H1 (cell line): ENCODE measurements around the gene LAPTM4A. TPM values are rescaled to one million over a fixed set of nuclear protein-coding genes. Genes with fewer than 3 reads are reported as not detected.

Source experiments
- CTCF ChIA-PET: fragments of 300-600 bp; sonication (Branson Sonifier 250); formaldehyde crosslinking; loops from one replicate; lab custom pipeline; 2021; ENCODE audit not compliant: partially characterized antibody; lab: Charles Lee
- POLR2A ChIA-PET: fragments of 300-600 bp; sonication (Branson Sonifier 250); formaldehyde crosslinking; loops from one replicate; lab custom pipeline; 2021; ENCODE audit warnings: inconsistent platforms; ENCODE audit not compliant: partially characterized antibody; lab: Charles Lee
- DNase-seq, 2 experiments: peaks; one replicate each; pipeline versions ENCODE4 v3.0.0 to v3.0.0-alpha.2; 2010 to 2022; ENCODE audit warnings: low spot score in 2 of 2, low read depth in 1 of 2, mixed read lengths in 1 of 2
- FAIRE-seq: peaks from 2 replicates; lab custom pipeline; 2011; peaks lifted over from hg19 to GRCh38; lab: Jason Lieb, UNC
- H2AFZ ChIP-seq: 2 replicates; pipeline ENCODE4 v1.8.1; 2012; ENCODE audit warnings: low read length, inconsistent platforms
- H2AK5ac ChIP-seq: 2 replicates; pipeline ENCODE4 v1.6.1; 2013; ENCODE audit warnings: low read depth, low read length
- H2BK120ac ChIP-seq: replicated peaks from 2 replicates; pipeline ENCODE3; 2013; ENCODE audit warnings: low read depth, low read length, inconsistent platforms
- H2BK12ac ChIP-seq: 2 replicates; pipeline ENCODE4 v1.6.1; 2013; ENCODE audit warnings: low read depth, low read length
- H2BK15ac ChIP-seq: 2 replicates; pipeline ENCODE4 v1.6.1; 2013; ENCODE audit warnings: low read length
- H2BK20ac ChIP-seq: 2 replicates; pipeline ENCODE4 v1.6.1; 2013; ENCODE audit warnings: low read length
- H2BK5ac ChIP-seq: 2 replicates; pipeline ENCODE4 v1.6.1; 2013; ENCODE audit warnings: low read depth, low read length
- H3K14ac ChIP-seq: 2 replicates; pipeline ENCODE4 v1.6.1; 2013; ENCODE audit warnings: inconsistent platforms; ENCODE audit not compliant: insufficient read length
- H3K18ac ChIP-seq: 2 replicates; pipeline ENCODE4 v1.6.1; 2013; ENCODE audit warnings: low read length; ENCODE audit errors: extremely low read depth
- H3K23ac ChIP-seq: 2 replicates; pipeline ENCODE4 v1.6.1; 2013; ENCODE audit warnings: inconsistent platforms; ENCODE audit not compliant: insufficient read length
- H3K23me2 ChIP-seq: 2 replicates; pipeline ENCODE4 v1.6.1; 2013; ENCODE audit warnings: low read depth, low read length
- H3K27ac ChIP-seq: 2 replicates; pipeline ENCODE4 v1.6.1; 2011; ENCODE audit warnings: low read depth, low read length, inconsistent platforms
- H3K27me3 ChIP-seq, 4 experiments: replicated peaks in 1 of 4; 1 replicate in 1 of 4; 2 replicates in 3 of 4; pipeline versions ENCODE4 v1.6.1 to v1.8.1; 2011 to 2013; ENCODE audit warnings: low read length in 3 of 4, mild to moderate bottlenecking in 3 of 4, inconsistent platforms in 2 of 4, mixed read lengths in 2 of 4, moderate library complexity in 1 of 4; ENCODE audit not compliant: control insufficient read depth in 3 of 4, insufficient read depth in 3 of 4; ENCODE audit errors: extremely low read depth in 1 of 4
- H3K36me3 ChIP-seq, 4 experiments: 2 replicates each; pipeline versions ENCODE4 v1.6.1 to v1.8.1; 2011 to 2013; ENCODE audit warnings: mild to moderate bottlenecking in 4 of 4, low read length in 3 of 4, moderate library complexity in 2 of 4, control low read depth in 1 of 4, inconsistent platforms in 1 of 4; ENCODE audit not compliant: insufficient read depth in 4 of 4, control insufficient read depth in 2 of 4
- H3K4ac ChIP-seq: replicated peaks from 2 replicates; pipeline ENCODE3; 2013; ENCODE audit warnings: low read length, low read depth, mixed read lengths, inconsistent platforms; ENCODE audit not compliant: insufficient read length
- H3K4me1 ChIP-seq, 4 experiments: replicated peaks in 1 of 4; 1 replicate in 1 of 4; 2 replicates in 3 of 4; pipeline versions ENCODE4 v1.6.1 to v1.8.1; 2011 to 2013; ENCODE audit warnings: low read length in 3 of 4, inconsistent platforms in 2 of 4, mixed read lengths in 1 of 4; ENCODE audit not compliant: insufficient read depth in 4 of 4, control insufficient read depth in 3 of 4
- H3K4me2 ChIP-seq, 2 experiments: 2 replicates each; pipeline versions ENCODE4 v1.6.1 to v1.8.1; 2011 to 2013; ENCODE audit warnings: low read depth in 2 of 2, low read length in 2 of 2, control low read depth in 1 of 2, inconsistent platforms in 1 of 2, mild to moderate bottlenecking in 1 of 2; ENCODE audit not compliant: insufficient read depth in 1 of 2
- H3K4me3 ChIP-seq, 4 experiments: fragments of 200-600, 300-600 bp in 1 of 4; sonication (generic), shearing (Covaris generic), sonication (Bioruptor Twin) in 1 of 4; 2 replicates each; pipeline versions ENCODE4 v1.5.1 to v1.8.1; 2011 to 2016; ENCODE audit warnings: low read length in 4 of 4, low read depth in 3 of 4, control low read depth in 2 of 4, inconsistent platforms in 2 of 4, mild to moderate bottlenecking in 2 of 4, mixed read lengths in 1 of 4, moderate library complexity in 1 of 4; ENCODE audit not compliant: insufficient read depth in 2 of 4; ENCODE audit errors: extremely low read depth in 1 of 4
- H3K56ac ChIP-seq: replicated peaks from 2 replicates; pipeline ENCODE3; 2013; ENCODE audit warnings: low read depth, mild to moderate bottlenecking, mixed read lengths, low read length, inconsistent platforms; ENCODE audit not compliant: insufficient read length
- H3K79me1 ChIP-seq: 2 replicates; pipeline ENCODE4 v1.6.1; 2013; ENCODE audit warnings: low read depth, low read length, control low read depth
- H3K79me2 ChIP-seq, 2 experiments: 2 replicates each; pipeline versions ENCODE4 v1.6.1 to v1.8.1; 2012 to 2013; ENCODE audit warnings: low read length in 2 of 2, mild to moderate bottlenecking in 2 of 2, inconsistent platforms in 1 of 2; ENCODE audit not compliant: insufficient read depth in 2 of 2, control insufficient read depth in 1 of 2
- H3K9ac ChIP-seq, 4 experiments: replicated peaks in 1 of 4; 1 replicate in 1 of 4; 2 replicates in 3 of 4; pipeline versions ENCODE4 v1.6.1 to v1.8.1; 2011 to 2013; ENCODE audit warnings: low read depth in 3 of 4, low read length in 3 of 4, control low read depth in 2 of 4, mild to moderate bottlenecking in 2 of 4, moderate library complexity in 2 of 4, inconsistent platforms in 1 of 4; ENCODE audit errors: extremely low read depth in 1 of 4
- H3K9me3 ChIP-seq, 2 experiments: 2 replicates each; pipeline versions ENCODE4 v1.6.1 to v1.8.1; 2012 to 2013; ENCODE audit warnings: mild to moderate bottlenecking in 2 of 2, moderate library complexity in 2 of 2, control low read depth in 1 of 2, inconsistent platforms in 1 of 2, low read depth in 1 of 2, low read length in 1 of 2, mixed read lengths in 1 of 2; ENCODE audit not compliant: insufficient read depth in 2 of 2
- H4K20me1 ChIP-seq, 2 experiments: replicated peaks in 1 of 2; 2 replicates each; pipeline versions ENCODE3 to v1.8.1; 2011 to 2013; ENCODE audit warnings: inconsistent platforms in 2 of 2, low read length in 2 of 2, mild to moderate bottlenecking in 1 of 2; ENCODE audit not compliant: insufficient read depth in 2 of 2, control insufficient read depth in 1 of 2
- H4K5ac ChIP-seq: 2 replicates; pipeline ENCODE4 v1.6.1; 2013; ENCODE audit warnings: low read length, low read depth, mixed read lengths, inconsistent platforms; ENCODE audit not compliant: insufficient read length
- H4K8ac ChIP-seq: 2 replicates; pipeline ENCODE4 v1.8.0; 2013; ENCODE audit warnings: mild to moderate bottlenecking, moderate library complexity, low read length, inconsistent platforms; ENCODE audit not compliant: insufficient read depth; ENCODE audit errors: extremely low read depth
- H4K91ac ChIP-seq: replicated peaks from 2 replicates; pipeline ENCODE3; 2013; ENCODE audit warnings: low read length, mixed read lengths, inconsistent platforms; ENCODE audit not compliant: insufficient read length
- BCL11A ChIP-seq, 2 experiments: IDR thresholded peaks; one replicate each; pipeline ENCODE4 v1.6.1; 2011; ENCODE audit warnings: low read depth in 2 of 2, low read length in 2 of 2, mild to moderate bottlenecking in 2 of 2
- CREB1 ChIP-seq: IDR thresholded peaks from 2 replicates; pipeline ENCODE4 v1.6.1; 2012; ENCODE audit warnings: inconsistent platforms
- CTBP2 ChIP-seq: IDR thresholded peaks from 2 replicates; pipeline ENCODE4 v1.7.0; 2011; ENCODE audit warnings: borderline replicate concordance, mild to moderate bottlenecking, moderate library complexity, mixed read lengths, low read length; ENCODE audit not compliant: insufficient read depth, insufficient read length
- CTCF ChIP-seq, 3 experiments: IDR thresholded peaks; 1 replicate in 2 of 3; 2 replicates in 1 of 3; pipeline versions ENCODE4 v1.5.1 to v1.6.1; 2011; ENCODE audit warnings: low read length in 3 of 3, mild to moderate bottlenecking in 3 of 3, inconsistent platforms in 2 of 3, low read depth in 1 of 3, moderate library complexity in 1 of 3; ENCODE audit not compliant: insufficient read depth in 1 of 3; ENCODE audit errors: control extremely low read depth in 1 of 3
- E2F6 ChIP-seq: IDR thresholded peaks from 2 replicates; pipeline ENCODE4 v1.6.1; 2012; ENCODE audit warnings: inconsistent platforms
- PHF8 ChIP-seq: fragments of 200-600 bp; sonication (generic); conservative IDR thresholded peaks from 2 replicates; pipeline ENCODE4 v1.7.1; 2012; ENCODE audit warnings: low read depth, mild to moderate bottlenecking, inconsistent platforms, low read length, moderate library complexity
- RNF2 ChIP-seq: fragments of 200-900, 300-1000 bp; sonication (generic); IDR thresholded peaks from 2 replicates; pipeline ENCODE4 v1.7.1; 2016; ENCODE audit warnings: borderline replicate concordance, low read depth, mild to moderate bottlenecking, antibody characterized with exemption, low read length; ENCODE audit not compliant: poor library complexity, severe bottlenecking; ENCODE audit errors: missing control alignments
- SRF ChIP-seq: IDR thresholded peaks from 2 replicates; pipeline ENCODE4 v1.6.1; 2011; ENCODE audit warnings: mild to moderate bottlenecking, low read depth, low read length, moderate library complexity
- WGBS, 2 experiments: shearing (Covaris generic) in 1 of 2; methylation state at CpG; one replicate each; pipeline versions ENCODE4 v1.1.6 to v1.1.7; 2013 to 2015; ENCODE audit warnings: low lambda C conversion rate in 2 of 2, mixed read lengths in 2 of 2, inconsistent platforms in 1 of 2, low coverage in 1 of 2, missing lambda C conversion rate in 1 of 2; ENCODE audit not compliant: insufficient replicate concordance in 2 of 2, insufficient coverage in 1 of 2, insufficient read length in 1 of 2; ENCODE audit errors: extremely low coverage in 1 of 2, missing lambda C conversion rate in 1 of 2; 5-methylcytosine and 5-hydroxymethylcytosine counted together
- polyA plus RNA-seq, 7 experiments: library from polyadenylated mRNA; depleted of rRNA in 3 of 7; stranded (reverse) in 5 of 7; unstranded in 2 of 7; fragments of >200 nt in 5 of 7; fragments of 200-250 nt in 2 of 7; gene quantifications; 1 replicate in 5 of 7; 2 replicates in 1 of 7; 4 replicates in 1 of 7; pipeline versions ENCODE4 v1.2.1 to v1.2.3, GENCODE V29; 2011 to 2013; ENCODE audit warnings: missing spikeins in 2 of 7, mixed read lengths in 2 of 7
- total RNA-seq: library from RNA; stranded (reverse); fragmentation: NEBNext Ultra II Directional; extraction: Animal tissue kit (Norgen Biotek cat#: 25700); gene quantifications from 2 replicates; pipeline ENCODE4 v1.2.1, GENCODE V29; 2021

The LAPTM4A gene
- total and polyA plus RNA-seq, 2 of the 8 experiments (the other 6 are each of a cell fraction or from before 2014, with no cell fraction given) = 193 to 419 TPM

GRCh38 chr2:20033322-20033721 is 18.1 kb downstream of the LAPTM4A start:
- Histone ChIP-seq H3K9ac (no peak overlapping the region; a peak in 1 of 7 replicates), H3K18ac (no peak overlapping the region), H3K4ac (no peak overlapping the region), H3K27ac (no peak overlapping the region), H4K8ac (no peak overlapping the region), H2BK15ac (no peak overlapping the region), H3K4me3 (no peak overlapping the region), H2BK120ac (no peak overlapping the region), H3K27me3 (no peaks in the 10 kb centered on the region), H3K9me3 (no peaks in the 10 kb centered on the region), H3K4me1 (no peaks in the 10 kb centered on the region), H3K56ac (no peak overlapping the region), H2AFZ (no peak overlapping the region), H4K20me1 (peaks cover 5 to 11% of the 10 kb centered on the region in 2 experiments), H2BK12ac (no peak overlapping the region), H2BK5ac (no peak overlapping the region), H3K23me2 (no peaks in the 10 kb centered on the region), H2BK20ac (no peak overlapping the region), H3K4me2 (no peak overlapping the region), H4K5ac (no peak overlapping the region), H3K36me3 (peaks cover 18 to 68% (median 48%) of the 10 kb centered on the region in 4 experiments), H3K79me1 (no peaks in the 10 kb centered on the region), H2AK5ac (no peak overlapping the region), H3K79me2 (peaks cover 0 to 3% of the 10 kb centered on the region in 2 experiments; a peak in 1 of 4 replicates), H3K23ac (no peak overlapping the region), H3K14ac (no peak overlapping the region), H4K91ac (no peak overlapping the region)
- ChIA-PET CTCF (interaction anchor here (1.2 to 2.5 kb wide), 4 partner anchors 10 to 71 kb away, joined by 3 to 9 read pairs (median 4); no protein-coding TSS in a partner anchor), POLR2A (interaction anchor here (0.9 to 2.4 kb wide), 2 partner anchors 18 kb away, joined by 3 to 6 read pairs; partner anchors contain the start of gene LAPTM4A)
- WGBS, 2 experiments = 89% methylated on average over 3 of the region's 3 CpGs; no CpG with 5 or more reads in 1 of the 2 experiments
- no peak for FAIRE-seq
- DNase-seq = no peak
- TF ChIP-seq PHF8 = no peak
- no peak for TF ChIP-seq SRF
- no peak for TF ChIP-seq RNF2
- no peak for TF ChIP-seq CTCF (IDR thresholded peaks at IDR 0.05; ENCODE audit: control extremely low read depth in 1 of 3, insufficient read depth in 1 of 3, low read depth in 1 of 3, low read length in 3 of 3)
- TF ChIP-seq CREB1 = no peak
- TF ChIP-seq E2F6 = no peak
- TF ChIP-seq CTBP2 = no peak
- TF ChIP-seq BCL11A (IDR thresholded peaks at IDR 0.05; ENCODE audit: low read depth in 2 of 2, low read length in 2 of 2) = no peak
